ENCODE results near the gene ZNF664. TPM values are rescaled to one million over a fixed set of nuclear protein-coding genes. Genes with fewer than 3 reads are reported as not detected.
"Not testable (repeated sequence)": the region's sequence is repeated elsewhere in the genome, so short reads cannot be mapped to it uniquely, and the experiment has no call there.

ZNF664 gene
- polyA plus RNA-seq, 1 experiment: 42.4 TPM

GRCh38 chr12:123945287-123946151, 27.5 kb upstream of the ZNF664 start:
- CTCF ChIA-PET: interaction anchor here (1.2 to 1.8 kb wide), 2 partner anchors 13 to 40 kb away, joined by 4 to 5 read pairs; no protein-coding TSS in a partner anchor
- no peak for TF ChIP-seq CTCF (IDR thresholded peaks at IDR 0.05; ENCODE audit: insufficient read depth, low read depth, low read length)
- Histone ChIP-seq H3K4me3 (ENCODE audit: low read depth, low read length) (no peak overlapping the region), H3K36me3 (ENCODE audit: control insufficient read depth, insufficient read depth, low read length) (peaks cover 15% of the 10 kb centered on the region), H3K27me3 (ENCODE audit: control insufficient read depth, insufficient read depth, low read length) (no peaks in the 10 kb centered on the region)
- DNase-seq (ENCODE audit: low read depth): no peak
- POLR2A ChIA-PET: no interaction called here

- ChIA-PET POLR2A (no interaction called here), CTCF (interaction anchor here (1.8 kb wide), 1 partner anchor 13 kb away, joined by 5 read pairs; no protein-coding TSS in a partner anchor)
- TF ChIP-seq CTCF (IDR thresholded peaks at IDR 0.05; ENCODE audit: insufficient read depth, low read depth, low read length): no peak
Measured at GRCh38 chr12:123946152-123946515, 26.9 kb upstream of the ZNF664 start.

GRCh38 chr12:123946516-123947505, 26.2 kb upstream of the ZNF664 start:
- H3K36me3 ChIP-seq (ENCODE audit: control insufficient read depth, insufficient read depth, low read length); POLR2A ChIA-PET; DNase-seq (ENCODE audit: low read depth); H3K4me3 ChIP-seq (ENCODE audit: low read depth, low read length); H3K27me3 ChIP-seq (ENCODE audit: control insufficient read depth, insufficient read depth, low read length): not testable (repeated sequence)
- CTCF ChIA-PET: interaction anchor here (0.9 kb wide), 1 partner anchor 14 kb away, joined by 3 read pairs; no protein-coding TSS in a partner anchor

More at GRCh38 chr12:123946152-123946515, 26.9 kb upstream of the ZNF664 start:
- H3K27me3 ChIP-seq (ENCODE audit: control insufficient read depth, insufficient read depth, low read length): no peaks in the 10 kb centered on the region
- H3K36me3 ChIP-seq (ENCODE audit: control insufficient read depth, insufficient read depth, low read length): peaks cover 10% of the 10 kb centered on the region
- DNase-seq (ENCODE audit: low read depth): no peak
- no peak overlapping the region for H3K4me3 ChIP-seq (ENCODE audit: low read depth, low read length)

GRCh38 chr12:123947531-123947930, 25.5 kb upstream of the ZNF664 start:
- H3K36me3 ChIP-seq (ENCODE audit: control insufficient read depth, insufficient read depth, low read length); H3K27me3 ChIP-seq (ENCODE audit: control insufficient read depth, insufficient read depth, low read length); POLR2A ChIA-PET; H3K4me3 ChIP-seq (ENCODE audit: low read depth, low read length); DNase-seq (ENCODE audit: low read depth): not testable (repeated sequence)
- CTCF ChIA-PET: interaction anchor here (0.9 kb wide), 1 partner anchor 13 kb away, joined by 3 read pairs; no protein-coding TSS in a partner anchor

GRCh38 chr12:123948401-123948795, 24.6 kb upstream of the ZNF664 start:
- Histone ChIP-seq H3K4me3 (ENCODE audit: low read depth, low read length) (no peak overlapping the region), H3K27me3 (ENCODE audit: control insufficient read depth, insufficient read depth, low read length) (no peaks in the 10 kb centered on the region), H3K36me3 (ENCODE audit: control insufficient read depth, insufficient read depth, low read length) (peaks cover 4% of the 10 kb centered on the region)
- ChIA-PET POLR2A (no interaction called here), CTCF (interaction anchor here (1.1 kb wide), 1 partner anchor 35 kb away, joined by 3 read pairs; no protein-coding TSS in a partner anchor)
- no peak for DNase-seq (ENCODE audit: low read depth)
- no peak for TF ChIP-seq CTCF (IDR thresholded peaks at IDR 0.05; ENCODE audit: insufficient read depth, low read depth, low read length)

Measured in BJ (cell line).